ENCODE measurements around the gene NMRAL1.

- TF ChIP-seq CTCF (IDR thresholded peaks at IDR 0.05 in 8 of 11, conservative IDR thresholded peaks at IDR 0.05 in 3 of 11) (no peak), POLR2A (IDR thresholded peaks at IDR 0.05) (no peak), POLR2AphosphoS5 (IDR thresholded peaks at IDR 0.05) (no peak)
These were observed 6.5 kb downstream of the NMRAL1 start for GRCh38 chr16:4467916-4468315.

All from spleen (tissue), 7 donors.